Endodermal cell (in vitro differentiated cells): ENCODE measurements around the gene TMA7B. TPM values are rescaled to one million over a fixed set of nuclear protein-coding genes. Genes with fewer than 3 reads are reported as not detected.

Source experiments
- DNase-seq: peaks from one replicate; pipeline ENCODE4 v3.0.0-alpha.2; 2017
- H3K27ac ChIP-seq: 2 replicates; pipeline ENCODE4 v1.5.1; 2013; ENCODE audit warnings: mild to moderate bottlenecking, low read depth, low read length, moderate library complexity
- H3K27me3 ChIP-seq: 2 replicates; pipeline ENCODE4 v1.6.1; 2013; ENCODE audit warnings: mild to moderate bottlenecking, low read length, moderate library complexity; ENCODE audit not compliant: insufficient read depth, control insufficient read depth, poor library complexity, severe bottlenecking
- H3K36me3 ChIP-seq: 2 replicates; pipeline ENCODE4 v1.7.0; 2013; ENCODE audit warnings: mild to moderate bottlenecking, low read length, moderate library complexity; ENCODE audit not compliant: control insufficient read depth, insufficient read depth
- H3K4me1 ChIP-seq: one replicate; pipeline ENCODE4 v1.7.0; 2013; ENCODE audit warnings: low read length; ENCODE audit not compliant: control insufficient read depth, insufficient read depth
- H3K4me3 ChIP-seq: 2 replicates; pipeline ENCODE4 v1.5.1; 2013; ENCODE audit warnings: mild to moderate bottlenecking, low read length, moderate library complexity
- H3K9ac ChIP-seq: 2 replicates; pipeline ENCODE4 v1.6.1; 2013; ENCODE audit warnings: mild to moderate bottlenecking, low read length, moderate library complexity; ENCODE audit not compliant: poor library complexity, severe bottlenecking; ENCODE audit errors: extremely low read depth
- H3K9me3 ChIP-seq: 2 replicates; pipeline ENCODE4 v1.6.1; 2013; ENCODE audit warnings: mild to moderate bottlenecking, low read length, moderate library complexity; ENCODE audit not compliant: control insufficient read depth
- H3K27ac Mint-ChIP-seq: 2 replicates; pipeline ENCODE4 v1.8.0; 2020; ENCODE audit warnings: mixed read lengths
- H3K27me3 Mint-ChIP-seq: 2 replicates; pipeline ENCODE4 v1.8.0; 2021; ENCODE audit warnings: mild to moderate bottlenecking, mixed read lengths; ENCODE audit not compliant: insufficient read depth
- H3K36me3 Mint-ChIP-seq: 2 replicates; pipeline ENCODE4 v1.8.0; 2020; ENCODE audit warnings: low read depth, mixed read lengths
- H3K4me1 Mint-ChIP-seq: 2 replicates; pipeline ENCODE4 v1.8.0; 2020; ENCODE audit warnings: mixed read lengths
- H3K4me3 Mint-ChIP-seq: 2 replicates; pipeline ENCODE4 v1.8.0; 2020; ENCODE audit warnings: mild to moderate bottlenecking, moderate library complexity, mixed read lengths
- H3K9me3 Mint-ChIP-seq: 2 replicates; pipeline ENCODE4 v1.8.0; 2020; ENCODE audit warnings: mild to moderate bottlenecking, mixed read lengths
- WGBS, 2 experiments: methylation state at CpG; one replicate each; pipeline versions ENCODE4 v1.1.5 to v1.1.7; 2013; ENCODE audit warnings: missing lambda C conversion rate in 2 of 2, mixed read lengths in 1 of 2; ENCODE audit not compliant: insufficient coverage in 1 of 2, insufficient read length in 1 of 2; 5-methylcytosine and 5-hydroxymethylcytosine counted together
- total RNA-seq, 2 donors: library from RNA; stranded (reverse); fragmentation: NEBNext Ultra II Directional in 1 of 2; extraction: Animal tissue kit (Norgen Biotek cat#: 25700) in 1 of 2; gene quantifications; 2 replicates in 1 of 2; 3 replicates in 1 of 2; pipeline ENCODE4 v1.2.1, GENCODE V29; 2021
- TF ChIP-seq, protein P1 (sequence below): fragments of 200-600 bp; sonication (generic); conservative IDR thresholded peaks from 2 replicates; pipeline ENCODE4 v1.5.0; 2021; ENCODE audit warnings: antibody characterized with exemption, mild to moderate bottlenecking

TMA7B gene
- total RNA-seq, 2 donors from 2014 or later = not detected

- peaks cover 29% of the 10 kb centered on the region for H3K4me1 Mint-ChIP-seq
These were observed 3.1 kb upstream of the TMA7B start for GRCh38 chr22:39956932-39957664.

GRCh38 chr22:39958009-39958711 lies 2.0 kb upstream of the TMA7B start:
- H3K9me3 Mint-ChIP-seq = no peaks in the 10 kb centered on the region
- H3K4me1 Mint-ChIP-seq = peaks cover 26% of the 10 kb centered on the region
- TF ChIP-seq, protein P1, sequence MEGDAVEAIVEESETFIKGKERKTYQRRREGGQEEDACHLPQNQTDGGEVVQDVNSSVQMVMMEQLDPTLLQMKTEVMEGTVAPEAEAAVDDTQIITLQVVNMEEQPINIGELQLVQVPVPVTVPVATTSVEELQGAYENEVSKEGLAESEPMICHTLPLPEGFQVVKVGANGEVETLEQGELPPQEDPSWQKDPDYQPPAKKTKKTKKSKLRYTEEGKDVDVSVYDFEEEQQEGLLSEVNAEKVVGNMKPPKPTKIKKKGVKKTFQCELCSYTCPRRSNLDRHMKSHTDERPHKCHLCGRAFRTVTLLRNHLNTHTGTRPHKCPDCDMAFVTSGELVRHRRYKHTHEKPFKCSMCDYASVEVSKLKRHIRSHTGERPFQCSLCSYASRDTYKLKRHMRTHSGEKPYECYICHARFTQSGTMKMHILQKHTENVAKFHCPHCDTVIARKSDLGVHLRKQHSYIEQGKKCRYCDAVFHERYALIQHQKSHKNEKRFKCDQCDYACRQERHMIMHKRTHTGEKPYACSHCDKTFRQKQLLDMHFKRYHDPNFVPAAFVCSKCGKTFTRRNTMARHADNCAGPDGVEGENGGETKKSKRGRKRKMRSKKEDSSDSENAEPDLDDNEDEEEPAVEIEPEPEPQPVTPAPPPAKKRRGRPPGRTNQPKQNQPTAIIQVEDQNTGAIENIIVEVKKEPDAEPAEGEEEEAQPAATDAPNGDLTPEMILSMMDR = no peak
- no peak for DNase-seq
- Histone ChIP-seq H3K27me3 (no peaks in the 10 kb centered on the region), H3K4me1 (peaks cover 6% of the 10 kb centered on the region), H3K4me3 (no peak overlapping the region), H3K9me3 (no peaks in the 10 kb centered on the region), H3K9ac (no peak overlapping the region), H3K27ac (no peak overlapping the region), H3K36me3 (no peaks in the 10 kb centered on the region)
- 86 to 90% methylated on average over 1 to 8 of the region's 8 CpGs for WGBS, 2 experiments
- no peaks in the 10 kb centered on the region for H3K36me3 Mint-ChIP-seq
- H3K27ac Mint-ChIP-seq = no peak overlapping the region
- peaks cover 22% of the 10 kb centered on the region for H3K27me3 Mint-ChIP-seq
- H3K4me3 Mint-ChIP-seq = no peak overlapping the region

More at GRCh38 chr22:39956932-39957664, 3.1 kb upstream of the TMA7B start:
- no peak overlapping the region for H3K4me3 ChIP-seq
- no peaks in the 10 kb centered on the region for H3K36me3 Mint-ChIP-seq
- no peak overlapping the region for H3K27ac Mint-ChIP-seq
- TF ChIP-seq, protein P1 = no peak
- H3K9me3 Mint-ChIP-seq = no peaks in the 10 kb centered on the region
- no peaks in the 10 kb centered on the region for H3K36me3 ChIP-seq
- peaks cover 6% of the 10 kb centered on the region for H3K4me1 ChIP-seq
- no peaks in the 10 kb centered on the region for H3K27me3 ChIP-seq
- H3K27ac ChIP-seq = no peak overlapping the region
- no peak overlapping the region for H3K4me3 Mint-ChIP-seq
- WGBS, 2 experiments = 83 to 97% methylated on average over 6 to 9 of the region's 10 CpGs
- DNase-seq = no peak
- H3K9ac ChIP-seq = no peak overlapping the region
- peaks cover 26% of the 10 kb centered on the region for H3K27me3 Mint-ChIP-seq
- no peaks in the 10 kb centered on the region for H3K9me3 ChIP-seq

DNA sequence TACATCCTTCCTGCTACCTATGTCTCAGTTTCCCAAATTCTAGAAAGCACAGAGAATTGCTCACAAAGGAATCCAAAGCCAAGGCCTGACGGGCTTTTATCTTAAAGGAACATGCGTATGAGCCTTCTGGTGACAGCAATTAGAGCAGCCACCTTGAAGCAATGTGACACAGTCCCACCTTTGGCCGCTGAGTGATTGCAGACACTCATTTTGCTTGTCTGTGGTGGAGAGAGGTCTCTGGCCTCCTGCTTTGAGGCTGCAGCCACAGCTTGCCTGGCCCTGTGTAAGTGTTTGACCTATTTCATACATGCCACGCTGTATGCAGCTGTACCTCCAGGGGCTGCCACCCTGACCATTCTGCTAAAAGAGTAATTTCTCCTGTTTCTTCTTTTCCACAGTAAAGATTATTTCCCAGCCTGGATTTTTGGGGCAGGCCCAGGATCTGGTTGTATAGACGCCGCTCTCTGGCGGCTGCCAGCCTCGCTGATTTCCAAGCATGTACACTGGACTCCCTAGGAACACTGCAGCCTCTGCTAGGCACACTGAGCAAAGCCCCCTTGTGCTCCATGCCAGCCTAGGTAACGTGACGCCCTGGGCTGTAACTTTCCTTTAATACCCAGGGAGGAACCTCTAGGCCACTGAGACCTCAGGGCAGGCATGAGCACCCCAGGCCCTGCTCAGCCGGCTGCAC lies 1.1 kb upstream of the TMA7B start:
- H3K36me3 ChIP-seq = no peaks in the 10 kb centered on the region
- Mint-ChIP-seq H3K27me3 (peaks cover 22% of the 10 kb centered on the region), H3K4me3 (no peak overlapping the region), H3K27ac (no peak overlapping the region), H3K36me3 (no peaks in the 10 kb centered on the region), H3K4me1 (peaks cover 17% of the 10 kb centered on the region), H3K9me3 (no peaks in the 10 kb centered on the region)
- no peak overlapping the region for H3K9ac ChIP-seq
- H3K4me3 ChIP-seq = no peak overlapping the region
- 85 to 93% methylated on average over 7 to 11 of the region's 11 CpGs for whole genome bisulfite sequencing, 2 experiments
- DNase-seq = no peak
- TF ChIP-seq, protein P1 = no peak
- no peaks in the 10 kb centered on the region for H3K9me3 ChIP-seq
- no peaks in the 10 kb centered on the region for H3K27me3 ChIP-seq
- no peak overlapping the region for H3K27ac ChIP-seq
- H3K4me1 ChIP-seq = peaks cover 6% of the 10 kb centered on the region
